ENCODE data around the gene ZNF503.

The ZNF503 gene

GRCh38 chr10:75406462-75407223 lies 5.1 kb upstream of the ZNF503 start:
- no peak for DNase-seq (ENCODE audit: low spot score)

- DNase-seq (ENCODE audit: low spot score): no peak
Observed at GRCh38 chr10:75405598-75406461, 4.3 kb upstream of the ZNF503 start.

DNA sequence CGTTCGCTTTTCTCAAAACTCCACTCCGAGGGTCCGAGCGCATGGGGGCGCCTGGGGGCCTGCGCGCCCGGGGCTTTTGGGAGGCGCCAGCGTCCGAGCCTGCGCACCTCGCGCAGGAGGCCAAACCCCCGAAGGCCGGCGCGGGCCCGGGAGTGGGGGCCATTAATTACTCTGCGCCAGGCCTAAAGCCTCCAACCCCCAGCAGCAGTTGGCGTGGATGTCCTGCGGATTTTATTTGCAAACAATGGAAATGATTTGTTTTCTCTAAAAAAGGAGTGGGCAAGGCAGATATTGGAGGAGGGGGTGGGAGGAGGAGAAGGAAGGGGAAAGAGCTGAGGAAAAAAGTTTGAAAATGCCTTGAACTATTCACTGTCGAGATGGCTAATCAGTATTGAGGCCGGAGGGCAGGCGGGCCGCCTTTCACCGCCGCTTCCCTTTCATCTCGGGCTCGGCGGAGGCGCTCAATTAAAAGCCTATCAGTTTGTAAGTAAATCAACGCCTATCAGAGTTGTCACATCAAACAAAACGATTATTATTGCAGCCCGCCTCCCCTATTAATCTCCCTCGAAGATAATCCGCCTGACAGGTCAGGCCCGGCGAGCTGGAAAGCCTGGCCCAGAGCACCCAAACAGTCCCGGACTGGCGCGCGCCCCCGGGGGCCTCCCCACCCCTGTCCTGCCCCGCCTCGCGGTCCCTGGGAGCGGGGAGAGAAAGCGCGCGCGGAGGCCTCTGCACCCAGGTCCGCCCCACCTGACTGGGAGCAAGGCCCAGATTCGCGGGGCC lies 3.4 kb upstream of the ZNF503 start:
- DNase-seq (ENCODE audit: low spot score): no peak

DNA sequence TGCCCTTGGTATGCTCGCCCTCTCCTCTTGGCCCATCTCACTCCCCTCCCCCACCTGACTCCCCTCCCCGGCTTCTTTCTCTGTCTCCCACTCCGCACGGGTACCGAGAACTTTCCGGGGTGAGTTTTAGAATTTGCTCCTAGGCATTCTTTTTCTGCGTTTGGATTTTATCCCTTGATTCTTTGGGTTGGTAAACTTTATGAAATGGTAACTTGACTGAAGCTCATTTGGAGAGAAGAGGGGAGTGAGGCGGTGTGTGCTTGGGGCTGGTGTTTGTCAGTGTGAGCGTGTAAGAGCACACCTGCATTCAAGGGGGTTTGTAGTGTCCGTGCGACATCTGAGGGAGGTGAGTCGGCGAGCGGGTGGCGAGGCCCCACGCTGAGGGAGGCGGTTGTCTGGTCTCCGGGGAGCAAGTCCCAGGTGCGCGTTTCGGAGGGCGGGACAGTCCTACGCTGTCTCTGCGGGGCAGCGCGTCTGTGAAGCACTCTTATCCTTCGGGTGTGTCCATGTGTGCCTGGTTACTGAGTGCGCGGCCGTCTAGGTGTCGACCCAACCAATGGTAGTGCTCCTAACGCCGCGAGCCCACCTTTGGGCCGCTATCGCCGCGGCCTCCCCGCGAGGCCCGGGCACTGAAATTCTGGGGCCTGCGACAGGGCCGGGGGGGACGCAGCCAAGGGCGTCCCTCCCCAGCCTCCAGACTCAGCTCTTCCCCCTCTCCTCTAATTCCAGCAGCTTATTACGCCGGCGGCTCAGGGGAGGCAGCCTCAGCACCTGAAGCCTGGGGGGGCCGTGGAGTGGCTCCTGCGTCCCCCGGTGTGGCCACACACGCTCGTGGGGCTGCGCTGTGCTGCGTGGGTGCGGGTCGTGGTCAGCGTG lies 2.6 kb upstream of the ZNF503 start:
- no peak for DNase-seq (ENCODE audit: low spot score)

DNA sequence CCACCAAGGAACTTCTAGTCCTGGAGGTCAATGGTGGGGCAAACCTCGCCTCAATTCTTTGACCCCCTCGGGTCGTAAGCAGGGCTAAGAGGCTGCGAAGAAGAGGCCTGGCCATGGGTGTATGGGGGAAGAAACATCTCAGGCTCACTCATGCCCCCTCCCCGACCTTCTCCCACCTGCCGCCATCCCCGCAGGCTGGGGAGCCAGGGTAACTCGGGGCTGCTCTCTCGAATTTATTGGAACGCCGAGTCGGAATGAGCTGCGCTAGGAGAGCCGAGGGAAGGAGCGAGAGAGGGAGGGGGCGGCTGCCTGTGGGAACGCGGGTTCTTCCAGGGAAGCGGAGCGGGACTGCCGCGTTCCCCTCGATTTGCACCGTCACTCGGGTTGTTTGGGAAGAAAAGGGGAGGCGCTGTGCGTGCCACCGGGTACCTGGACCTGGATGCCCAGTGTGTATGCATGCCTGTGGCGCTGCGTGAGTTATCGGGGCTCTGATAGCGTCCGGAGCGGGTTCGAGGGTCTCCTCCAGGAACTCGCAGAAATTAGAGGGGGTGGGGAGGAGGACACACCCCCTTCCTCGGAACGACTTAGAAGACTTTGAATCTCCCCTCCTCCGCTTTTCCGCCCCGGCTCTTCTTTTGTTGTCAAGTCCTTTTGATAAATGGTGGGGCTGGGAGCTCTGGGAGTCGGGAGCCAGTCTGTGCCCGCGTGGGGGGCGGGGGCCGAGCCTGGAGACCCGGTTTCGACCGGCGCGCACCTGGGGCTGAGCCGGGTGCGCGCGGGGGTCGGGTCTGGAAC lies 1.8 kb upstream of the ZNF503 start:
- DNase-seq (ENCODE audit: low spot score): no peak

DNA sequence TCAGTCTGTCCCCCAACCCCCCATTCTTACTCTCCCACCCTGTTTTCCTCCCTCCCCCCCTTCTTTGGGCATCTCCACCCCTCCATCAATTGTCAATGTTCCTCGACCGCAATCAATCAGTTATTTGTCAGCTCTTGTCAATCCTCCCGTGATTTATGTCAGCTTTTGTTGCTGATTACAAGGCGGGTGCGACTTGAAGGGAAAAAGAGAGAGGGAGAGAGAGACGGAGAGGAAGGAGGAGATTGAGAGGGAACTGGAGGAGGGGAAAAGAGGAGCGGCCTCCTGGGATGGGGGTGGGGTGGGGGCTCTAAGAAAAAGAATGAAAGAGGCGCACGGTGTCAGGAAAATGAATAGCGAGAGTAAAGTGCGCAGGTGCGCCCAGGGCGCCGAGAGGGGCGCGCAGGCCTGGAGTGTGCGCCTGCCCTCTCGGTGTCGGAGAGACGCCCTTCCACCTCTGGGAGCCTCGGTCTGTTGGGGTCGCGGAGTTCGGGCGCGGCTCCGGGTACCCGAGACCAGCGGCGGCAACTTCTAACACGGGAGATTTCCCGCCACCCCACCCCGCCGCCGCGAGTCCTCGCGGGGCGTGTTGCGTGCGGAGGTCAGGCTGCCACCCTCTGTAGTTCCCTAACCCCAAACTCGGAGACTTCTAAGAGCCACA lies 1.1 kb upstream of the ZNF503 start:
- DNase-seq (ENCODE audit: low spot score): no peak

DNA sequence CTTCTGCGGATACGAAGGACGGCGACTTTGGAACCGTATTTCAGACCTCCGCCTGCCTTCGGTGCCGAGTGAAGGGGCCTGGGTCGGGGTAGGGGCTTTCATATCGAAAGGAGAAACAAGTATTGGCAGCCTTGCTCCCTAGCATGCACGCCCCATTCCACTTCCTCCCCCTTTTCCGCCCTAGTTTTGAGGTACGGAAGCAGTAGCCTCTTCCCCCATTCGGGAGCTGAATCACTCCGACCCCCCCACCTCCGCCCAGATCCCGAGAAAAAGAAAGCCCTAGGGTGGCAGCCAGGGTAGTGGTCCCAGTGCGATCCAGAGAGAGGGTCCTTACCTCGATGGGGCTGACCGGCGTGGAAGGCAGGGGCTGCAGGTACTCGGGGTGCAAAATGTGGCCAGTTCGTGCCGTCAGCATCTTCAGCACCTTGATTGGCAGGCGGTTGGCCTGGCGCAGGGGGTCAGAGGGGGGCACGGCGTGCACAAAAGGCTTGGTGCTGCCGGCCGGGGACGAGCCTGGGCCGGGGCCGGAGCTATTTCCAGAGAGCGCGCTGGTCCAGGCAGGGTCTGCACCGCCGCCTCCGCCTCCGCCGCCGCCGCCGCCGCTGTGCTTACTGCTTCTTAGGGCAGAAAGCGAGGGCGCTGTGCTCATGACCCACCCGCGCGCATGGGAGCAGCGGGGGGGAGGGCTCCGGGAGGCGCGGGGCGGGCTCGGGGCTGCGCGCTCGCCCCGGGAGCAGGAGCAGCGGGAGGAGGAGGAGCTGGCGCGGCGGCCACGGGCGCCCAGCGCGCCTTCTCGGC lies 594 bp downstream of the ZNF503 start:
- no peak for DNase-seq (ENCODE audit: low spot score)

GRCh38 chr10:75400163-75400770 lies 1.3 kb downstream of the ZNF503 start:
- no peak for DNase-seq (ENCODE audit: low spot score)

GRCh38 chr10:75399461-75400162 lies 2.0 kb downstream of the ZNF503 start:
- DNase-seq (ENCODE audit: low spot score): peak; percentile 18

GRCh38 chr10:75398692-75399460 lies 2.7 kb downstream of the ZNF503 start:
- no peak for DNase-seq (ENCODE audit: low spot score)

GRCh38 chr10:75398200-75398691 lies 3.3 kb downstream of the ZNF503 start:
- DNase-seq (ENCODE audit: low spot score): no peak

GRCh38 chr10:75397496-75398199 lies 3.9 kb downstream of the ZNF503 start:
- no peak for DNase-seq (ENCODE audit: low spot score)

GRCh38 chr10:75396631-75397495 lies 4.7 kb downstream of the ZNF503 start:
- DNase-seq (ENCODE audit: low spot score): no peak

DNA sequence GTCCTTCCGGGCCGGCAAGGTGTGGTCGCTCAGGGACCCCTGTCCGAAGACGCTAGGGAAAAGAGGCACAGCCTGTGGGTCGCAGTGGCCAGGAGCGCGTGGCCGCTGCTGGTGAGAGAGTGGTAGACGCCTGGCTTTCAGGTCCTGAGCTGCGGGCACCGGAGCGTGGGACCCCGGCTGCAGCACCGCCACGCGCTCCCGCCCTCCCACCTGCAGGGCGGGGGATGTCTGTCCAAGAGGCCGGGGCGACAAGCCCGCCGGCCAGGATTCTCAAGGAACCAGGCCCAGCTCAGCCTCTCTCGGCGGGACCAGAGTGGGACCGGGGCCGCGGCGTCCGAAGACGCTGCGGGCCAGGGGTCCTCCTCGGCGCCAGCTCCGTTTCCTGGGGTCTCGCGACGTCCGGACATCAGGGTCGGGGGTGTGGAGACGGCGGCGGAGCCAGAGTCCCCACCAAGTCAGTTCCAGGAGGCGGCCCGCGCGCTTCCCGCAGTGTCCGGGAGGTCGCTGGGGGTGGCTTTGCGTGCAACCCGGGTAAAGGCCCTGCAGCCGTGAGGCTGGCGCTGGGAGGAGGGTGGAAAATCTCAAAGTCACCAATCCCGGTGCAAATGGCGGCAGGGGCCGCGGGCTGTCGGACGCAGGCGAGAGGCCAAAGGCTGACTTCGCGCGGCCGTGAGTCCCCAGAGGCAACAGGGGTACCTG lies 5.5 kb downstream of the ZNF503 start:
- DNase-seq (ENCODE audit: low spot score): no peak

Measured in CD4-positive, alpha-beta T cell treated with Interleukin-15 for 4 hours (primary cell).